Left lobe of liver (tissue), 2 donors: ENCODE measurements around the gene ME1. TPM values are rescaled to one million over a fixed set of nuclear protein-coding genes. Genes with fewer than 3 reads are reported as not detected.
"Not testable (repeated sequence)": the region's sequence is repeated elsewhere in the genome, so short reads cannot be mapped to it uniquely, and the experiment has no call there.

Source experiments
- ATAC-seq: fragments of 200-7000 bp; cut with Tn5 transposase; one replicate; pipeline ENCODE4 v1.9.1; 2020; ENCODE audit warnings: mild to moderate bottlenecking, moderate library complexity
- DNase-seq: peaks from one replicate; pipeline ENCODE4 v3.0.0-alpha.2; 2020; ENCODE audit warnings: low spot score
- total RNA-seq: library from RNA; stranded (reverse); gene quantifications from one replicate; pipeline ENCODE4 v1.2.1, GENCODE V29; 2021
- donor health status: DM: no; HTN: no; CAD: no; lungs with moderate emphysema.
- donor health status: DM: no; HTN: yes; CAD: no.

ME1 gene
- 13.7 TPM for total RNA-seq

DNA sequence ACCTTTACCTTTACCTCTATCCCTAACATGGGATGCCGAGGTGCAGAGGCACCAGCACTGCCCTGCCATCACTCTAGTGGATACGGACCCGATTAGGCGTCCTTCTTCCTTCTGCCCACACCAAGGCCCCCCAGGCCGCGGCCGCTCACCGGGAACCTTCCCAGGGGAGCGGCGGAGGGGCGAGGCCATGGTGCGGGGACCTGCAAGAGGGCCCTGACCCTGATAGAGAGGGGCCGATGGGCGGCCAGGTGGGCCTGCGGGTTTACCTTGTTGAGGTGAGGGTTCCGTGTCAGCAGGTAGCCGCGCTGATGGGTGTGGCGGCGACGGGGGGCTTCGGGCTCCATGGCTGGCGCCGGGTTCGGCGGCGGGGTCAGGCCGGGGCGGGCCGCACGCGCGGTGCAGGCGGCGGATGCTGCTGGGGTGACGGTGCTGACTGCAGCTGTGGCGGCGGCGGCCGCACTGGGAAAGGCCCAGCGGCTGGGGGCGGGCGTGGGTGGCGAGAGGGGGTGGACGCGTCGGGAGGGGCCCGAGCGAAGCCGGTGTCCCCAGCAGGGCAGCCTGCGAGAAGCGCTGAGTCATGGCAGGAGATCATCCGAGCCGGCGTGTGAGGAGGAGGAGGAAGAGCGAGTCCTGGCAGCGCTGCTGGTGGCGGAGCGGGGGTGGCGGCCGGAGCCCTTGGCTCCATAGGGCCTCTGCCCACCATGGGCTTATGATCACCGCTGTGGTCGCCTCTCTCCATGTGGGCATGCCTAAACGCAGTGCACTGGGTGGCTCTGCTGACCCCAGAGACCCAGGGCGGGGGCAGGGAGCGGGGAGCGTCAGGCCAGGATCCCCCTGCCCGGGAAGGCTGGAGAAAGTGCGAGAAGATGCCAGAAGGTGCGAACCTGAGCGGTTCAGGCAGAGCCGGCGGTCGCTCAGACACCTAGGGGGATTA is at the start of gene ME1:
TSS of gene ME1 (minus strand) at position 441 of the 934 bp plus-strand sequence. CDS start at position 344, 97 bp downstream.
- DNase-seq (peak; percentile 80), ATAC-seq (peak; percentile 84)

DNA sequence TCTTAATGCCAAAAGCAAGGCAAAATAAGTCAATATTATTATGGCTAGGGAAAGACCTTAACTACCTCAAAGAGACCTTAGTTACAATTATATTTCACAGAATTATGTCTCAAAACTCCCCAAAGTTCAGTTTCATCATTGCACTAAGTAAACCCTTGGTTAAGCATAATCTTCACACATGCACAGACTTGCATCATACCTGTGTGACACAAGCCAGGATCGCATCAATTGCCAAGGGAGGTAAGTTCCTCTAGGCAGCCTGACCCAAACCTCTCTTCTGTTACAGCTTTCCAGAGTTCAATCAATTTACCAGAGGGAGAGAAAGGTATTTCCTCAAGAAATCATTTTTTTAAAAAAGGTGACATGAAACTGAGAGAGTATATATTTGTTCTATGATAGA is 49.6 kb upstream of the ME1 start:
- peak; percentile 86 for ATAC-seq
- peak; percentile 87 for DNase-seq

DNA sequence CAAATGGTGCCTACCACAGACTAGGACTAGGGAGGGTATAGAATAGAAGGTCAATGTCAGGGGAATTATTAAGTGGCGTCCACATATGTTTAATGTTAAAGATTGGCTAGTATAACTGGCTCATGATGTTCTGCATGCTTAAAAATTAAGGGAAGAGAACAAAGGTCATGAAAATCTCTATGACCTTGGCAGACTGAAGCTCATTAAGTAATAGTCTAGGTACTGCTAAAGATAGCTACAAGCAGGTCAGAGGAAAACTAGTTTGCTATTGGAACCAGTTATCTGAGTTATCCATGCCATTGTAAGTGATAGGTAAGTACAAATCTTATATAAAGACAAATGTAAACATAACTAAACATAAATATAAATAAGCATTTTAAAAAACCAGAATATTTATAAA is 48.5 kb upstream of the ME1 start:
- ATAC-seq (peak; percentile 57), DNase-seq (no peak)

DNA sequence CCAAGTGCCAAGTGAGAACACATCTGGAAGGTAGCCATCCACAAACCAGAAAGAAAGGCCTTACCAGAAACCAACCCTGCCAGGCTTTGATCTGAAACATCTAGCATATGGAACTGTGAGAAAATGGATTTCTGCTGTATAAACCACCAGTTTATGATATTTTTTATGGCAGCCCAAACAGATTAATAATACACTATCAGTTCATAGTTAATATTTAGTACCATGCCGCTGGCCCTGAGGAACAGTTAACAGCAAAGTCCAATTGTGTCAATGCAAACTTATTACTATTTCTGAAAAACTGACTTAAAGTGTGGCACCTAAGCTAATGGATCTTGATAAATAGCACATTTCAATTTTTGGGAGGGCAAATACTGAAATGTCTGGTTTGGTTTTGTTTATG is 46.1 kb upstream of the ME1 start:
- DNase-seq, result no peak
- ATAC-seq, result peak; percentile 22

DNA sequence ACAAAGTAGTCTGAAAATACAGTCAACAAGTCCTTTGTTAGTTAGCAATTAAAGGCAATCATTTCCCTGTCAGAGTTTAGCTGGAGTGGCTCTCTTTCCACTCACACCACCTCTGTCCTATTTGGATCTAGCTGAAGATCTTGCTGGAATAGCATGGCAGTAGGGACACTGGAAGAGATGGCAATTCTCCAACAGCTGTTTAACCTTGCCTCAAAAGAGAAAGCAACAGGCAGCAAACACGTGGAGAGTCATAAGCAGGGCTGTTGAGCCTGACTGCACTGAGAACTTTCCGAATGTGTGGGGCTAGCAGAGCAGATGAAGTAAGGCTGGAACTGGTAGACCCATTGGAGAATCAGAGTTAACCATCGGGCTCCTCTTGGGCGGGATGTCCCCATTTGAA is 43.5 kb upstream of the ME1 start:
- DNase-seq (peak; percentile 88), ATAC-seq (peak; percentile 92)

DNA sequence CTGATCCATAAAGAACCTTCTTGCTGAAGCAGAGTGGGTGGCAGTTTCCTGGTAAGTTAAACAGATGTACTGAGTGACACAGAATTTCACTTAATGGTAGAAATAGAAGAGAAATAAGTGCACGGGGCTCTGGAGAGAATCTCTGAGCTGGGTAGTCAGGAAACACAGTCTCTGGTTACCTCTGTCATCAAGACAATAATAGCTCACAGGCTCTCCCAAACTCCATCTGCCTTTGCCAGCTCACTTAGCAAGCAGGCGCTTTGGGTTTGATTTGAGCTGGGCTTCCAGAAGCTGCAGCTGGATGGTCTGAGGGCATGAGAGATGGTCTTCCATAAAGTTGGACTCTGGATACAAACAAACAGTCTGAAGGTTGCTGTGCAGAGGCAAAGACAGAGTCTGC is 41.9 kb upstream of the ME1 start:
- ATAC-seq (no peak), DNase-seq (no peak)

DNA sequence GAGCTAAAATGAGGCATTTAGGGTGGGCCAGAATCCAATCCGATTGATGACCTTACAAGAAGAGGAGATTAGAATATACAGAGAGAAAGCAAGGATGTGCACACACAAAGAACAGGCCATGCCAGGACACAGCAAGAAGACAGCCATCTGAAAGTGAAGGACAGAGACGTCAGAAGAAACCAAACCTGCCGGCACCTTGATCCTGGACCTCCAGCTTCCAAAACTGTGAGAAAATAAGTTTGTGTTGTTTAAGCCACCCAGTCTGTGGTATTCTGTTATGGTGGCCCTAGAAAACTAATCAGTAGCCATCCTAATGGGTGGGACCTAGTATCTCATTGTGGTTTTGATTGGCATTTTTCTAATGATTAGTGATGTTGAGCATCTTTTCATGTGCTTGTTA is 39.7 kb upstream of the ME1 start:
- ATAC-seq, result no peak
- no peak for DNase-seq

DNA sequence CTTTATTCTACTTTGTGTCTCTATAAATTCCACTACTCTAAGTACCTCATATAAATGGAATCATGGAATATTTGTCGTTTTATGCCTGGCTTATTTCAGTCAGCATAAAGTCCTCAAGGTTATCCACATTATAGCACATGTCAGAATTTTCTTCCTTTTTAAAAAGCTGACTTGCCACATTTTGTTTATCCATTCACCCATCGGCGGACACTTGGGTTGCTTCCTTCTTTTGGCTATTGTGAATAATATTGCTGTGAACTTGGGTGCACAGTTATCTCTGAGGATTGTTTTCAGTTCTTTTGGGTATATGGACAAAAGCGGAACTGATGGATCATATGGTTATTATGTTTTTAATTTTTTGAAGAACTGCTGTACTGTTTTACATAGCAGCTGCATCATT is 39.1 kb upstream of the ME1 start:
- DNase-seq, result no peak
- ATAC-seq, result no peak

DNA sequence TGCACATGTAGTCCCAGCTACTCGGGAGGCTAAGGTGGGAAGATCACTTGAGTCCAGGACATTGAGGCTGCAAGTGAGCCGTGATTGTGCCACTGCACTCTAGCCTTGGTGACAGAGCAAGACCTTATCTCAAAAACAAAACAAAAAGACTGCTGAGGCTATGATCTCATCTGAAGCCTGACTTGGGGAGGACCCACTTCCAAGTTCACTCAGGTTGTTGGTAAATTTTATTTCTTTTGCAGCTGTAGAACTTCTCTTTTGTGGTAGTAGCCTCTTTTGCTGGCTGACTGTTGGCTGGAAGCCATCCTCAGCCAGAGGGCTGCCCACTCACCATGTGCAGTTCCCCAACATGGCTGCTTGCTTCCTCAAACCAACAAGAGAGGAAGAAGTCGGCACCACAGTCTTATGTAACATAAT is 36.8 kb upstream of the ME1 start:
- ATAC-seq, result peak; percentile 41

DNA sequence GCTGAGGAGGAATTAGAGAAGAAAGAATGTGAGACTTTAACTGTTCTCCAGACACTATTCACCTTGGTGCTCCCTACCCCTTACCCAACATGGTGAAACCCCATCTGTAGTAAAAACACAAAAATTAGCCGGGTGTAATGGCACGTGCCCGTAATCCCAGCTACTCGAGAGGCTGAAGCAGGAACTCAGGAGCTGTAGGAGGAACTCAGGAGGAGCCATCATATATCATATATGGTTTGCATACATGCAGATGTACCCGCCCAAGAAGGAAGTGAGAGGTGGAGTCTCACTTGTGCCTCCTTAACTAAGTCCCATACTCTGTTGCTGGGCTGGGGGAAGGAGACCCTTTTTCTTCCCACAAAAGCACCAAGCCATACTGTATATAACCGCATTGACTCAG is 35.5 kb upstream of the ME1 start:
- DNase-seq, result no peak
- ATAC-seq, result no peak

More for the DNA sequence above, 36.8 kb upstream of the ME1 start:
- no peak for DNase-seq

DNA sequence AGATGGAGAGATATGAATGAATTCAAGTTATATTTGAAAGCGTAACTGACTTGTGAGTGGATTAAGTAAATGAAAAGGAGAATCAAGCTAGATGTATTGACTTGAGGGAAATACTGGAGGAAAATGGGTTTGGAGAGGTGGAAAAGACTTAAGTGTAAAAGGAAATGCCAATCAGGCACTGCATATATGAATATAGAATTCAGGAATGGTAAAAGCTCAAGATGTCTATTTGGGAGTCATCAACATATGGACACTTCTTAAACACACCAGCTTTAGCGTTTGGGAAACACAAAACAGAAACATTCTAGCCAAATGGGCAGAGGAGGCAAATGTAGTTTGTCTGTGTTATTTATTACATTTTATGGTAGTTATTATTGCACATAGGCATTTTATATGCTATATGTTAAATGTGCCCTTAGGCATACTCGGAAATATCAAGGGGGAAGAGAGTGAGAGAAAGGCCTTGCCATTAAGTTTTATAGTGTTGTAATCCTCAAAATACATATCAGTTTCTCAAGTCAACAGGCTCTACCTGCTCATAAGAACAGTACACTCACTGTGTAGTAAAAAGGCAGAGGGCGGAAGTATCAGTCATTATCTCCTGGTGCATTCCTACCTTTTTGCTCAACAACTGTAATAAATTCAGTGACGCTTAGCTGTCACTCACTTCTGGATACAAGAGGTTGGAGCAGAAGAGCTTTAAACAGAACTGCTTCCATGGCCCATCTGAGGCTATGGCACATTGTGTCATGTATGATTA is 33.7 kb upstream of the ME1 start:
- DNase-seq (no peak), ATAC-seq (no peak)

DNA sequence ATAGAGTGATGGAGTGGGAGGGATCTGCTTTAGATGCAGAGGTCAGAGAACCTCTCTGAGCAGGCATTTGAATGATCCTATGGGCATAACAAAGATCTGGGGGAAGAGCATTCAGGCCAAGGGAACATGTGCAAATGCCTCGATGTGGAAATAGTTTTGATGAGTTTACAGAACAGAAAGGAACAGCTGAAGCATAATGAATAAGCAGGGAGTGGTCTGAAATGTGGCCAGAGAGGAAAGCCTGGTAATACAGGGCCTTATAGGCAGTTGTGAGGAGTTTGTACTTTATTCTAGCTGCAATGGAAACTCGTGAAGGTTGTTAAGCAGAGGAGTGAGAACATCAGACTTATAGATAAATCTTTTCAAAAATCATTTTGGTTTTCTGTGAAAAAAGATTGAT is 33.0 kb upstream of the ME1 start:
- no peak for DNase-seq
- no peak for ATAC-seq

DNA sequence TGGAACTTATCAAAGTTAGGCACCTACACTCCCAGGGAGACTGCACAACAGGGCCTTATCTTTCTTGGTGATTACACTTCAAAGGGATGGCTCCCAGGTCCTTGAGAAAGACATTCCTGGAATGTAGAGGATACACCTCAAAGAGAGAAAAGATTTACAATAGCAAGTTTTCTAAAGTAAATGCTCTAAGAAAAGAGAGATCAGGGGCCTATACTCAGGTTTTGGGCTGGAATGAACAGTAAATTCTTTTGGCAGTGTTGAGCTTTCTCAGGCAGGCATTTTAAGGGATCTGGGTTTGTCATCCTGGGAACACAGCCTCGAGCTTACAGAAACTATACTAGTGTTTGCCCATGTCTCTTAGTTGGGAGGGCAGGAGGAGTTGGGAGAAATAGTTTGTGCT is 31.7 kb upstream of the ME1 start:
- DNase-seq, result no peak
- no peak for ATAC-seq

DNA sequence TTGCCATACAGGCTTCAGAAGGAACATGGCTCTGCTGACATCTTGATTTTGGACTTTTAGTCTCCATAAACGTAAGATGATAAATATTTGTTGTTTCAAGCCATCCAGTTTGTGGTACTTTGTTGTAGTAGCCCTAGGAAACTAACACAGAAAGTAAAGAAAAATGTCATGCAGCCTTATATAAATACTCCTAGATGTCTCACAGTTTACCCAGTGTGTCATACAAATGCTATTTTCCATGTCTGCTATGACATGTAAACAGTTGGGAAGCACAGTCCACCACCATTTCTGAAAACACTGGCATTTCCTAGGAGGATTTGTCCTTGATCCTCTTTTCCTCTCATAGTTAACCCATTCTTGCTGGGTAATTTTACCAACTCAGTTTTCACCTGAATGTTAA is 30.6 kb upstream of the ME1 start:
- ATAC-seq, result no peak
- no peak for DNase-seq

DNA sequence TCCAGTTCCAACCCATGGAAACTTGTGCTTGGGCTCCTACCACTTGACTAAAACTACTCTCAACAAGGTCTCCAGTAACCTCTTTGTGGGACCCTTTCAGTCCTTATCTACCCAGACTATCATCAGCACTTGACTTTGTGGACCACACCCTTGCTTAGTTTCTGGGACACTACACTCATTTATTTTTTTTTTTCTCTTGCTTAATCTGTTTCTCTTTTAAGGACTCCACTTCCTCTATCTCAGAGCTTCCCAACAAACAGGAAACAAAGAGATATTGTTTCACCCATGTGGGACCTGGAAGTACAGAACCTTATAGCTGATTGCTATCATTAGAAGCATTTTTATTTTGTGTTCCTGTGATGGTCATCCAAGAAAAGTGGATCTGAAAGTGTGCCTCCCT is 28.8 kb upstream of the ME1 start:
- ATAC-seq, result no peak
- DNase-seq, result no peak

DNA sequence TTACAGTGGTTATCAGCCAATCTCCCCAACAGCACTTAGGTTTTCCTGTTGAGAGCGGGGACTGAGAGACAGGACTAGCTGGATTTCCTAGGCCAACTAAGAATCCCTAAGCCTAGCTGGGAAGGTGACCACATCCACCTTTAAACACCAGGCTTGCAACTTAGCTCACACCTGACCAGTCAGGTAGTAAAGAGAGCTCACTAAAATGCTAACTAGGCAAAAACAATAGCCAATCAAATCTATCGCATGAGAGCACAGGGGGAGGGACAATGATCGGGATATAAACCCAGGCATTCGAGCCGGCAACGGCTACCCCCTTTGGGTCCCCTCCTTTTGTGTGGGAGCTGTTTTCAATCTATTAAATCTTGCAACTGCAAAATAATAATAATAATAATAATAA is 19.2 kb upstream of the ME1 start:
- not testable (repeated sequence) for DNase-seq

DNA sequence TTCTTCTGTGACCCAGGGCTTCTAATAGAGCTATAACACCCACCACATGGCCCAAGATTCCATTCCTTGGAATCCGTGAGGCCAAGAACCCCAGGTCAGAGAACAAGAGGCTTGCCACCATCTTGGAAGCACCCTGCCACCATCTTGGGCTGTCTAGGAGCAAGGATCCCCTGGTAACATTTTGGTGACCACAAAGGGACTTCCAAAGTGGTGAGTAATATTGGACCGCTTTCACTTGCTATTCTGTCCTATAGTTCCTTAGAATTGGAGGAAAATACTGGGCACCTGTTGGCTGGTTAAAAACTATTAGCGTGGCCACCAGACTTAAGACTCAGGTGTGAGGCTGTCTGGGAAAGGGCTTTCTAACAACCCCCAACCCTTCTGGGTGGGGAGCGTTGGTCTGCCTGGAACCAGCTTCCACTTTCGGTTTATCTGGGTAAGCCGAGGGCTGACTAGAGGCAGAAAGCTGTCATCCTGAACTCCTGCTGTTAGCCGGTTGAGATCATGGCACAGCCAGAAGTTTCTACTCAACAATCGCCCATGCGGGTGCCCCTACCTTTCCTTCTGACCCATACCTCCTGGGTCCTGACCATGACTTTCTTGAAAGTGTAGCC is 13.3 kb upstream of the ME1 start:
- not testable (repeated sequence) for ATAC-seq, DNase-seq

More for the DNA sequence above, 19.2 kb upstream of the ME1 start:
- ATAC-seq, result not testable (repeated sequence)

DNA sequence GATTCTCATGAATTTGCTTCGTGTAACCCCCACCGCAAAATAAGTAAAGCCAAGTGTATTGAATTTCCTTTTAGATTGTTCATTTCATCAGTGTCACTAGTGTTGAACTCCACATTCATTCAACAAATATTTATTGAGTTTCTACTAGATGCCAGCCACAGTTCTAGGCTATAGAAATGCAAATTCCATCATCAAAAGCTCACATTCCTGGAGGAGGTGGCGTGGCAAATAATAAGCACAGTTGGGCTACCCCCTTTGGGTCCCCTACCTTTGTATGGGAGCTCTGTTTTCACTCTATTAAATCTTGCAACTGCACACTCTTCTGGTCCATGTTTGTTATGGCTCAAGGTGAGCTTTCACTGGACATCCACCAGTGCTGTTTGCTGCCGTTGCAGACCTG is 12.7 kb upstream of the ME1 start:
- no peak for DNase-seq
- no peak for ATAC-seq

DNA sequence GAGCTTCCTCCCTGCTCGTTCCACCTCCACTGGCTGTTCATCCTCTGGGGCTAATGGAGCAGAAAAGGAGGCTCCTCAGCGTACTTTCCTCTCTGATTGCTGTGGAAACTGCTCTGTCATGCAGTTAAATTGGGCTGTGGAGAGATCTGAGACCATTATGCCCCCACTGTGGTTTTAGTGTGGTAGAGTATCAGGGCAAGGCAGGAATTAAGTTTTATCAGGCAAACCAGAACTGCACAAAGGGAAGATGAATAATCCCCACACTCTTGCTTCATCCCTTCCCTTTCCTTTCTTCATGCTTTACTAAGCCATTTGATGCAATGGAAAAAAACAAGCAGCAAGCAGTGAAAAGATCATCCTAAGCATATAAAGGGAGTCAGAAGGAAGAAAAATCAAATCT is 11.9 kb upstream of the ME1 start:
- ATAC-seq (no peak), DNase-seq (no peak)

DNA sequence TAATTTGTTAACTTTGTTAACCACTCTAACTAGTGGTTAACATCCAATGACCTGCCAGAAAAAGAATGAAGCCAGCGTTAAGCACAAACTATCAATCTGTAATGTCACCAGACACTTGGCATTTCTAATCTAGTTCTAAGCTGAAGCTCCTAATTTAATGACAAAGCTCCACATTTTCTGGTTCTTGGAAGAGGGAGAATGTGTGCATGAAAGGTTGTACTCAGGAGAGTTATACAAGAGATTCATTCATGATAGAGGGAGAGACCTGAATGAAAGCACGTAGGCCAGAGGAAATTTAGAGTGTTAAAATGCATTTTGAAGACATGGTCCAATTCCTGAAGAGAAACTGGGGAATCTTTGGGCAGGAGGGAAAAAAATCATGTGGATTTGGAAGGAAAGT is 8.3 kb upstream of the ME1 start:
- DNase-seq (no peak), ATAC-seq (no peak)

DNA sequence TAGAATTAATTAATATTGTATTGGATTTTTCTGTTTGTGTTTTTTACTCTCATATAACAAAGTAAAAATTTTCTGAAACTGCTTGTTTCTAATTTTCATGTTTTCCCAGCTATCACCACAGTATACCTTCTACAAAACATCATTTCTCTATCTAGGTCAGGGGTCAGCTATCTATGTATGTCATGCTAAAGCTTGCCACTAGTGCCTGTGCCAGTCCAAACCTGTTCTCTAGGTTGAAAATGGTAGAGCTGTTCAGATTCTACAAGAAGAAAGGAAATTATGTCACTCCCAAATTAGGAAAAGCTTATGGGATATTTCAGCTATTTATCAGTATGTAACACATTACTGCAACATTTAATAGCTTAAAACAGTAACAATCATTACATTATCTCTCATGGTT is 5.8 kb upstream of the ME1 start:
- ATAC-seq, result no peak
- no peak for DNase-seq

DNA sequence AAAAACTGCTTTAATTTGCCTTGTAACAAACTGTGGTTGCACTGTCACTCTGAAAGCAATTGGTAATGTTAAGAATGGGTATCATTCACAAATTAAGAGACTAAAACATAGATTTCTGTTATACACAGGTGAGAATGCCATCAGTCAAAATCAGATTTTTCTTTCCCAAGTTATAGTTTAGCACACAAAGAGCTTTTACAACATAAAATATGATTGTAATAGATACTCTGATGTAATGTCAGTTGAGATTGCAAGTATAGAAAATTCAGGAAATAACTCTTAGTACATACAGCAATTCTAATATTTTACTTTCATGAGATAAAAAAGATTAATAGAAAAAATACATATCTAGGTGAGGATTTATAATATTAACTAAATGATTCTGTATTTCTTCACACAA is 2.3 kb upstream of the ME1 start:
- ATAC-seq, result no peak
- DNase-seq, result no peak
